ENCODE results near the gene PRKG1. TPM values are rescaled to one million over a fixed set of nuclear protein-coding genes. Genes with fewer than 3 reads are reported as not detected.
A peak's percentile ranks its signal among the peaks of the same experiment; 100 is the strongest.

Gene PRKG1
- total RNA-seq, 2 donors from 2014 or later: 17.8 to 31.1 TPM

- Histone ChIP-seq H3K36me3 (no peaks in the 10 kb centered on the region), H3K4me3 (no peak overlapping the region), H3K4me1 (no peaks in the 10 kb centered on the region), H3K27me3 (no peaks in the 10 kb centered on the region), H3K27ac (no peak overlapping the region), H3K9me3 (no peaks in the 10 kb centered on the region)
- DNase-seq (ENCODE audit: low spot score): no peak
- TF ChIP-seq CTCF (IDR thresholded peaks at IDR 0.05): no peak
These were observed 51.2 kb downstream of the PRKG1 start for GRCh38 chr10:51125518-51125917.

- H3K9me3 ChIP-seq: no peaks in the 10 kb centered on the region
- H3K27me3 ChIP-seq: no peaks in the 10 kb centered on the region
- no peaks in the 10 kb centered on the region for H3K36me3 ChIP-seq
- peaks cover 0 to 2% of the 10 kb centered on the region in 2 donors for H3K4me1 ChIP-seq
- TF ChIP-seq CTCF (IDR thresholded peaks at IDR 0.05): no peak
- DNase-seq (ENCODE audit: low spot score): no peak
- no peak overlapping the region for H3K4me3 ChIP-seq
- no peak overlapping the region for H3K27ac ChIP-seq
These were observed 55.8 kb downstream of the PRKG1 start for GRCh38 chr10:51129946-51130544.

GRCh38 chr10:51137756-51138529 is 63.7 kb downstream of the PRKG1 start:
- TF ChIP-seq CTCF (IDR thresholded peaks at IDR 0.05): no peak
- DNase-seq (ENCODE audit: low spot score): no peak
- Histone ChIP-seq H3K27ac (no peak overlapping the region), H3K9me3 (no peaks in the 10 kb centered on the region), H3K4me1 (peaks cover 0 to 11% of the 10 kb centered on the region in 2 donors), H3K36me3 (no peaks in the 10 kb centered on the region), H3K4me3 (no peak overlapping the region), H3K27me3 (no peaks in the 10 kb centered on the region)

GRCh38 chr10:51139176-51139575 is 64.9 kb downstream of the PRKG1 start:
- no peaks in the 10 kb centered on the region for H3K27me3 ChIP-seq
- DNase-seq (ENCODE audit: low spot score): no peak
- H3K4me1 ChIP-seq: peaks cover 0 to 11% of the 10 kb centered on the region in 2 donors
- no peak overlapping the region for H3K4me3 ChIP-seq
- no peaks in the 10 kb centered on the region for H3K36me3 ChIP-seq
- no peak overlapping the region for H3K27ac ChIP-seq
- TF ChIP-seq CTCF (IDR thresholded peaks at IDR 0.05): no peak
- H3K9me3 ChIP-seq: no peaks in the 10 kb centered on the region

- no peak overlapping the region for H3K4me3 ChIP-seq
- H3K27me3 ChIP-seq: no peaks in the 10 kb centered on the region
- H3K9me3 ChIP-seq: no peaks in the 10 kb centered on the region
- peaks cover 0 to 22% of the 10 kb centered on the region in 2 donors for H3K4me1 ChIP-seq
- H3K27ac ChIP-seq: peak overlapping the region; percentile 1 to 22
- no peaks in the 10 kb centered on the region for H3K36me3 ChIP-seq
- no peak for DNase-seq (ENCODE audit: low spot score)
- TF ChIP-seq CTCF (IDR thresholded peaks at IDR 0.05): no peak
These were observed 66.7 kb downstream of the PRKG1 start for GRCh38 chr10:51141010-51141409.

Measured in right atrium auricular region (tissue), 2 donors.